ENCODE measurements around the gene MARF1. TPM values are rescaled to one million over a fixed set of nuclear protein-coding genes. Genes with fewer than 3 reads are reported as not detected.
"Not testable (repeated sequence)": the region's sequence is repeated elsewhere in the genome, so short reads cannot be mapped to it uniquely, and the experiment has no call there.

The MARF1 gene
- total RNA-seq, 2 donors from 2014 or later = 28.0 to 33.2 TPM

- no peak overlapping the region for H3K4me3 ChIP-seq
- H3K27ac ChIP-seq = no peak overlapping the region
- peaks cover 0 to 11% of the 10 kb centered on the region in 2 donors for H3K36me3 ChIP-seq (replicated peaks in 1 of 2; ENCODE audit: insufficient read depth in 1 of 2, low read depth in 2 of 2)
- intact Hi-C loops (cut with DNase I) = no loop called here
- TF ChIP-seq CTCF (IDR thresholded peaks at IDR 0.05) = no peak
- no peak for TF ChIP-seq POLR2A (IDR thresholded peaks at IDR 0.05)
- H3K9me3 ChIP-seq = no peaks in the 10 kb centered on the region
- DNase-seq (no peak), ATAC-seq (no peak)
- H3K4me1 ChIP-seq = no peaks in the 10 kb centered on the region
- no peaks in the 10 kb centered on the region for H3K27me3 ChIP-seq
These were observed 22.2 kb upstream of the MARF1 start for GRCh38 chr16:15665107-15665506.

- TF ChIP-seq POLR2A (IDR thresholded peaks at IDR 0.05) = no peak
- TF ChIP-seq CTCF (IDR thresholded peaks at IDR 0.05) = no peak
- no peaks in the 10 kb centered on the region for H3K9me3 ChIP-seq
- no peaks in the 10 kb centered on the region for H3K27me3 ChIP-seq
- H3K4me1 ChIP-seq = no peaks in the 10 kb centered on the region
- intact Hi-C loops (cut with DNase I) = no loop called here
- DNase-seq = no peak
- 89 to 91% methylated on average over 5 of the region's 5 CpGs for WGBS, 2 donors
- no peak for ATAC-seq
- H3K27ac ChIP-seq = no peak overlapping the region
- no peak overlapping the region for H3K4me3 ChIP-seq
- no peaks in the 10 kb centered on the region for H3K36me3 ChIP-seq (replicated peaks in 1 of 2; ENCODE audit: insufficient read depth in 1 of 2, low read depth in 2 of 2)
These were observed 17.2 kb upstream of the MARF1 start for GRCh38 chr16:15660203-15660601.

GRCh38 chr16:15658556-15658955, 15.6 kb upstream of the MARF1 start:
- Histone ChIP-seq H3K4me1 (no peaks in the 10 kb centered on the region), H3K36me3 (replicated peaks in 1 of 2; ENCODE audit: insufficient read depth in 1 of 2, low read depth in 2 of 2) (no peaks in the 10 kb centered on the region), H3K27me3 (no peaks in the 10 kb centered on the region), H3K4me3 (no peak overlapping the region), H3K9me3 (no peaks in the 10 kb centered on the region), H3K27ac (no peak overlapping the region)
- no peak for DNase-seq
- TF ChIP-seq POLR2A (IDR thresholded peaks at IDR 0.05) = no peak
- no peak for TF ChIP-seq CTCF (IDR thresholded peaks at IDR 0.05)
- intact Hi-C loops (cut with DNase I) = no loop called here
- no peak for ATAC-seq
- WGBS, 2 donors = 94 to 95% methylated on average over 5 of the region's 5 CpGs

GRCh38 chr16:15658149-15658548, 15.2 kb upstream of the MARF1 start:
- 76 to 85% methylated on average over 4 to 6 of the region's 6 CpGs for whole genome bisulfite sequencing, 2 donors
- Histone ChIP-seq H3K4me3 (no peak overlapping the region), H3K36me3 (replicated peaks in 1 of 2; ENCODE audit: insufficient read depth in 1 of 2, low read depth in 2 of 2) (no peaks in the 10 kb centered on the region), H3K4me1 (no peaks in the 10 kb centered on the region), H3K27ac (no peak overlapping the region), H3K27me3 (no peaks in the 10 kb centered on the region), H3K9me3 (no peaks in the 10 kb centered on the region)
- DNase-seq = no peak
- no peak for TF ChIP-seq POLR2A (IDR thresholded peaks at IDR 0.05)
- no peak for TF ChIP-seq CTCF (IDR thresholded peaks at IDR 0.05)
- intact Hi-C loops (cut with DNase I) = no loop called here
- ATAC-seq = no peak

- WGBS, 2 donors = 94 to 97% methylated on average over 3 of the region's 6 CpGs
- H3K27me3 ChIP-seq; H3K4me1 ChIP-seq; H3K4me3 ChIP-seq; H3K27ac ChIP-seq; DNase-seq; H3K9me3 ChIP-seq; H3K36me3 ChIP-seq (replicated peaks in 1 of 2; ENCODE audit: insufficient read depth in 1 of 2, low read depth in 2 of 2); ATAC-seq; intact Hi-C loops (cut with DNase I): not testable (repeated sequence)
These were observed 12.6 kb upstream of the MARF1 start for GRCh38 chr16:15655561-15655960.
